ENCODE data around the gene CBFB.
A peak's percentile ranks its signal among the peaks of the same experiment; 100 is the strongest.

CBFB gene

GRCh38 chr16:67128417-67128816 is 99.5 kb downstream of the CBFB start:
- Mint-ChIP-seq H3K27ac (no peak overlapping the region), H3K4me1 (ENCODE audit: low read depth) (no peaks in the 10 kb centered on the region), H3K27me3 (ENCODE audit: low read depth) (no peaks in the 10 kb centered on the region), H3K4me3 (no peak overlapping the region), H3K9me3 (no peaks in the 10 kb centered on the region), H3K36me3 (ENCODE audit: low read depth) (peaks cover 30% of the 10 kb centered on the region)
- no peak for DNase-seq (ENCODE audit: low spot score)

- no peak overlapping the region for H3K27ac Mint-ChIP-seq
- H3K36me3 Mint-ChIP-seq (ENCODE audit: low read depth): peaks cover 27% of the 10 kb centered on the region
- DNase-seq (ENCODE audit: low spot score): no peak
These were observed 99.9 kb downstream of the CBFB start for GRCh38 chr16:67128887-67129286.

GRCh38 chr16:67129422-67129821 is 100.5 kb downstream of the CBFB start:
- Mint-ChIP-seq H3K9me3 (no peaks in the 10 kb centered on the region), H3K4me3 (no peak overlapping the region), H3K27ac (no peak overlapping the region), H3K4me1 (ENCODE audit: low read depth) (no peaks in the 10 kb centered on the region), H3K27me3 (ENCODE audit: low read depth) (no peaks in the 10 kb centered on the region), H3K36me3 (ENCODE audit: low read depth) (peaks cover 27% of the 10 kb centered on the region)
- DNase-seq (ENCODE audit: low spot score): no peak

More at GRCh38 chr16:67128887-67129286, 99.9 kb downstream of the CBFB start:
- no peaks in the 10 kb centered on the region for H3K27me3 Mint-ChIP-seq (ENCODE audit: low read depth)
- H3K4me3 Mint-ChIP-seq: no peak overlapping the region
- no peaks in the 10 kb centered on the region for H3K9me3 Mint-ChIP-seq
- no peaks in the 10 kb centered on the region for H3K4me1 Mint-ChIP-seq (ENCODE audit: low read depth)

GRCh38 chr16:67137605-67138004 is 108.7 kb downstream of the CBFB start:
- Mint-ChIP-seq H3K27ac (no peak overlapping the region), H3K4me1 (ENCODE audit: low read depth) (no peaks in the 10 kb centered on the region), H3K27me3 (ENCODE audit: low read depth) (no peaks in the 10 kb centered on the region), H3K4me3 (no peak overlapping the region), H3K36me3 (ENCODE audit: low read depth) (peaks cover 32% of the 10 kb centered on the region), H3K9me3 (no peaks in the 10 kb centered on the region)
- DNase-seq (ENCODE audit: low spot score): no peak

- DNase-seq (ENCODE audit: low spot score): no peak
- Mint-ChIP-seq H3K9me3 (no peaks in the 10 kb centered on the region), H3K27me3 (ENCODE audit: low read depth) (no peaks in the 10 kb centered on the region), H3K27ac (no peak overlapping the region), H3K36me3 (ENCODE audit: low read depth) (peaks cover 41% of the 10 kb centered on the region), H3K4me3 (no peak overlapping the region), H3K4me1 (ENCODE audit: low read depth) (no peaks in the 10 kb centered on the region)
These were observed 112.4 kb downstream of the CBFB start for GRCh38 chr16:67141391-67141790.

DNA sequence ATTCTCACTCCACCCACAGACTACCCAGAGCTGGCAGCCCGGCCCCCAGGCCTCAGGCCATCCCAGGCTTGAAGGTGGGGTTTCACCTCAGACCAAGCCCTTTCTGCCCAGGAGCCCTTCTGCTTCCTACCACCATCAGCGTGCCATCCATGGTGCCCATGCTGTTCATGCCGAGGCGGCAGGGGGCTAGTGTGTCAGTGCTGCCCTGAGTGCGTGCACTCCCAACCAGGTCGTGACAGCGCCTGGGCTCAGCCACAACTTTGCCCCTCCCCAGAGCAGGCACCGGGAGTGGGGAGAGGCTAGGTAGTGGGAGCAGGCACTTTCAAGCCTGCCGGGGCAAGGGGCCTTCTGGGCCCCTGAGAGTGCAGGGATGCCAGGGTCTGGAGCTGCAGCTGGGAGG is 113.4 kb downstream of the CBFB start:
- H3K9me3 Mint-ChIP-seq: no peaks in the 10 kb centered on the region

GRCh38 chr16:67144943-67145342 is 116.0 kb downstream of the CBFB start:
- no peaks in the 10 kb centered on the region for H3K4me1 Mint-ChIP-seq (ENCODE audit: low read depth)
- H3K4me3 Mint-ChIP-seq: no peak overlapping the region
- H3K9me3 Mint-ChIP-seq: no peaks in the 10 kb centered on the region
- H3K36me3 Mint-ChIP-seq (ENCODE audit: low read depth): peaks cover 53% of the 10 kb centered on the region
- no peaks in the 10 kb centered on the region for H3K27me3 Mint-ChIP-seq (ENCODE audit: low read depth)
- no peak for DNase-seq (ENCODE audit: low spot score)
- H3K27ac Mint-ChIP-seq: no peak overlapping the region

More for the DNA sequence above, 113.4 kb downstream of the CBFB start:
- Mint-ChIP-seq H3K4me3 (no peak overlapping the region), H3K36me3 (ENCODE audit: low read depth) (peaks cover 39% of the 10 kb centered on the region), H3K4me1 (ENCODE audit: low read depth) (no peaks in the 10 kb centered on the region), H3K27me3 (ENCODE audit: low read depth) (no peaks in the 10 kb centered on the region), H3K27ac (no peak overlapping the region)
- no peak for DNase-seq (ENCODE audit: low spot score)

GRCh38 chr16:67145746-67146145 is 116.8 kb downstream of the CBFB start:
- H3K9me3 Mint-ChIP-seq: no peaks in the 10 kb centered on the region
- peaks cover 45% of the 10 kb centered on the region for H3K36me3 Mint-ChIP-seq (ENCODE audit: low read depth)
- H3K4me1 Mint-ChIP-seq (ENCODE audit: low read depth): no peaks in the 10 kb centered on the region
- no peak overlapping the region for H3K27ac Mint-ChIP-seq
- no peaks in the 10 kb centered on the region for H3K27me3 Mint-ChIP-seq (ENCODE audit: low read depth)
- no peak for DNase-seq (ENCODE audit: low spot score)
- no peak overlapping the region for H3K4me3 Mint-ChIP-seq

- Mint-ChIP-seq H3K36me3 (ENCODE audit: low read depth) (peaks cover 43% of the 10 kb centered on the region), H3K4me3 (no peak overlapping the region), H3K4me1 (ENCODE audit: low read depth) (peaks cover 2% of the 10 kb centered on the region), H3K9me3 (no peaks in the 10 kb centered on the region), H3K27me3 (ENCODE audit: low read depth) (no peaks in the 10 kb centered on the region), H3K27ac (no peak overlapping the region)
- DNase-seq (ENCODE audit: low spot score): no peak
These were observed 117.8 kb downstream of the CBFB start for GRCh38 chr16:67146523-67147357.

DNA sequence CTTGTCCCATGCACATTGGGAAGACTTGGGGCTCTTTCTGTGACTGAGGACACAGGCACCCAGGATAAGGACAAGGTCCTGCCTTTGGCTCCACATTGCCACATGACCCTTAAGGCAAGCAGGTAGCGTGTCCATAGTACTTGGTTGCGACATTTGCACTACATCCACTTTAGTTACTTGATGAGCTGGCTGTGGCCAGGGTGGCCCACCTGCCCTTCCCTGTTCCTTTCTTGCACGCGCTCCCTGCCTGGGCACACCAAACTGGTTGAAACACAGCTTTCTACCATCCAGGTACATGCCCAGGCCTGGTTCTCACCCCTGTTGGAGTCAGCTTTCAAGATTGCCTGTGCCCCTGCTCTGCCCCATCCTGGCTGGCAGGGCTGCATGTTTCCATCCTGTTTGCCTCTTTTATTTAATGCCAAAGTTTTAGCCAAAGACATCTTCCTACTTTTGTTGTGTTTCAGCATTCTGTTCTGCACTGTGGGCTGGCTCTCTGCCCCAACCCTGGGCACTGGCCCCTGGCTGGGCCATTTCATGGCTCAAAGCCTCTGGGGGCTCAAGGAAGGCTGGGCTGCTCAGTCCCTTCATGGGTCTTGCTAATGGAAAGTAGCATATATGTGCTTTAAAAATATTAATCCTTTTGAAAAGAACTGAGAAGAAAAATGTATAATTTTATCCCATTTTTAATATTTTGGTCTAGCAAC is 118.6 kb downstream of the CBFB start:
- H3K27ac Mint-ChIP-seq: no peak overlapping the region
- DNase-seq (ENCODE audit: low spot score): no peak
- H3K9me3 Mint-ChIP-seq: no peaks in the 10 kb centered on the region
- no peaks in the 10 kb centered on the region for H3K27me3 Mint-ChIP-seq (ENCODE audit: low read depth)
- peaks cover 5% of the 10 kb centered on the region for H3K4me1 Mint-ChIP-seq (ENCODE audit: low read depth)
- peaks cover 39% of the 10 kb centered on the region for H3K36me3 Mint-ChIP-seq (ENCODE audit: low read depth)
- no peak overlapping the region for H3K4me3 Mint-ChIP-seq

GRCh38 chr16:67148221-67148620 is 119.3 kb downstream of the CBFB start:
- no peak for DNase-seq (ENCODE audit: low spot score)
- H3K36me3 Mint-ChIP-seq (ENCODE audit: low read depth): peaks cover 42% of the 10 kb centered on the region
- no peaks in the 10 kb centered on the region for H3K9me3 Mint-ChIP-seq
- H3K27me3 Mint-ChIP-seq (ENCODE audit: low read depth): no peaks in the 10 kb centered on the region
- H3K4me1 Mint-ChIP-seq (ENCODE audit: low read depth): peaks cover 11% of the 10 kb centered on the region
- no peak overlapping the region for H3K4me3 Mint-ChIP-seq
- H3K27ac Mint-ChIP-seq: no peak overlapping the region

GRCh38 chr16:67148656-67149275 is 119.8 kb downstream of the CBFB start:
- peaks cover 15% of the 10 kb centered on the region for H3K4me1 Mint-ChIP-seq (ENCODE audit: low read depth)
- H3K36me3 Mint-ChIP-seq (ENCODE audit: low read depth): peaks cover 41% of the 10 kb centered on the region
- no peak overlapping the region for H3K27ac Mint-ChIP-seq
- no peaks in the 10 kb centered on the region for H3K9me3 Mint-ChIP-seq
- no peak for DNase-seq (ENCODE audit: low spot score)
- H3K27me3 Mint-ChIP-seq (ENCODE audit: low read depth): no peaks in the 10 kb centered on the region
- peak overlapping the region; percentile 44 for H3K4me3 Mint-ChIP-seq

- H3K27ac Mint-ChIP-seq: no peak overlapping the region
- peaks cover 38% of the 10 kb centered on the region for H3K36me3 Mint-ChIP-seq (ENCODE audit: low read depth)
- peak overlapping the region; percentile 44 for H3K4me3 Mint-ChIP-seq
- DNase-seq (ENCODE audit: low spot score): no peak
- no peaks in the 10 kb centered on the region for H3K27me3 Mint-ChIP-seq (ENCODE audit: low read depth)
- peaks cover 19% of the 10 kb centered on the region for H3K4me1 Mint-ChIP-seq (ENCODE audit: low read depth)
- H3K9me3 Mint-ChIP-seq: no peaks in the 10 kb centered on the region
These were observed 120.5 kb downstream of the CBFB start for GRCh38 chr16:67149276-67150046.
